IMR-90 (cell line): ENCODE measurements around the gene LFNG. TPM values are rescaled to one million over a fixed set of nuclear protein-coding genes. Genes with fewer than 3 reads are reported as not detected.

Experiments used
- ATAC-seq: fragments of 200-7000 bp; cut with Tn5 transposase; 2 replicates; pipeline ENCODE4 v1.9.1; 2020; ENCODE audit warnings: low read depth, mild to moderate bottlenecking, moderate library complexity
- BruUV-seq: library from RNA; stranded (reverse); fragments of 400-500 nt; replicated peaks from 2 replicates; lab custom pipeline; 2021; lab: Mats Ljungman, UMichigan
- CTCF ChIA-PET: fragments of 300-600 bp; formaldehyde crosslinking; extraction: SDS; loops from one replicate; lab custom pipeline; 2021; ENCODE audit warnings: antibody characterized with exemption; lab: Yijun Ruan, JAX
- POLR2A ChIA-PET: fragments of 300-600 bp; sonication (Branson Sonifier 250); formaldehyde crosslinking; loops from one replicate; lab custom pipeline; 2022; ENCODE audit warnings: antibody characterized with exemption; ENCODE audit not compliant: unreplicated experiment; lab: Charles Lee
- DNase-seq: peaks from one replicate; pipeline ENCODE4 v3.0.0; 2013
- H2AFZ ChIP-seq: replicated peaks from 2 replicates; pipeline ENCODE3; 2013; ENCODE audit warnings: low read length, mild to moderate bottlenecking; ENCODE audit not compliant: poor library complexity
- H2AK5ac ChIP-seq: 2 replicates; pipeline ENCODE4 v1.6.1; 2013; ENCODE audit warnings: low read depth, low read length, inconsistent platforms
- H2AK9ac ChIP-seq: replicated peaks from 2 replicates; pipeline ENCODE3; 2013; ENCODE audit warnings: mild to moderate bottlenecking, low read depth, low read length, moderate library complexity; ENCODE audit not compliant: poor library complexity
- H2BK120ac ChIP-seq: 2 replicates; pipeline ENCODE4 v1.6.1; 2013; ENCODE audit warnings: low read depth, low read length, inconsistent platforms
- H2BK15ac ChIP-seq: 3 replicates; pipeline ENCODE4 v1.6.1; 2013; ENCODE audit warnings: low read depth, low read length, inconsistent platforms
- H2BK20ac ChIP-seq: 2 replicates; pipeline ENCODE4 v1.6.1; 2013; ENCODE audit warnings: low read depth, mild to moderate bottlenecking, inconsistent platforms, low read length, moderate library complexity
- H2BK5ac ChIP-seq: 2 replicates; pipeline ENCODE4 v1.6.1; 2013; ENCODE audit warnings: mild to moderate bottlenecking, low read depth, low read length, inconsistent platforms; ENCODE audit not compliant: poor library complexity, severe bottlenecking
- H3K14ac ChIP-seq: replicated peaks from 2 replicates; pipeline ENCODE4 v1.6.1; 2013; ENCODE audit warnings: low read depth, low read length, inconsistent platforms
- H3K18ac ChIP-seq: 2 replicates; pipeline ENCODE4 v1.6.1; 2013; ENCODE audit warnings: low read depth, low read length, control low read depth
- H3K23ac ChIP-seq: 2 replicates; pipeline ENCODE4 v1.6.1; 2013; ENCODE audit warnings: low read depth, low read length, inconsistent platforms
- H3K27ac ChIP-seq: 2 replicates; pipeline ENCODE4 v1.5.1; 2013; ENCODE audit warnings: mild to moderate bottlenecking, control low read depth, low read length; ENCODE audit not compliant: insufficient read depth
- H3K27me3 ChIP-seq: 2 replicates; pipeline ENCODE4 v1.6.1; 2013; ENCODE audit warnings: low read length; ENCODE audit not compliant: control insufficient read depth, insufficient read depth
- H3K36me3 ChIP-seq: 2 replicates; pipeline ENCODE4 v1.6.1; 2013; ENCODE audit warnings: low read length, mixed read lengths; ENCODE audit not compliant: control insufficient read depth, insufficient read depth
- H3K4ac ChIP-seq: 2 replicates; pipeline ENCODE4 v1.6.1; 2013; ENCODE audit warnings: low read depth, low read length, inconsistent platforms
- H3K4me1 ChIP-seq: 2 replicates; pipeline ENCODE4 v1.6.1; 2013; ENCODE audit warnings: low read length, mixed read lengths; ENCODE audit not compliant: control insufficient read depth, insufficient read depth
- H3K4me2 ChIP-seq: 2 replicates; pipeline ENCODE4 v1.6.1; 2013; ENCODE audit warnings: low read depth, mild to moderate bottlenecking, control low read depth, low read length, moderate library complexity
- H3K4me3 ChIP-seq: 2 replicates; pipeline ENCODE4 v1.5.1; 2013; ENCODE audit warnings: low read depth, mild to moderate bottlenecking, control low read depth, low read length, moderate library complexity; ENCODE audit not compliant: insufficient read depth
- H3K56ac ChIP-seq: 2 replicates; pipeline ENCODE4 v1.6.1; 2013; ENCODE audit warnings: low read length, inconsistent platforms; ENCODE audit not compliant: insufficient read depth; ENCODE audit errors: extremely low read depth
- H3K79me1 ChIP-seq, 2 experiments: 2 replicates each; pipeline ENCODE4 v1.6.1; 2013; ENCODE audit warnings: low read length in 2 of 2, inconsistent platforms in 1 of 2, low read depth in 1 of 2
- H3K9ac ChIP-seq: 2 replicates; pipeline ENCODE4 v1.6.1; 2013; ENCODE audit warnings: low read depth, low read length, control low read depth
- H3K9me1 ChIP-seq: 2 replicates; pipeline ENCODE4 v1.6.1; 2013; ENCODE audit warnings: low read length, inconsistent platforms; ENCODE audit not compliant: insufficient read depth
- H3K9me3 ChIP-seq: 2 replicates; pipeline ENCODE4 v1.6.1; 2013; ENCODE audit warnings: low read length; ENCODE audit not compliant: control insufficient read depth, insufficient read depth
- H4K20me1 ChIP-seq: 2 replicates; pipeline ENCODE4 v1.6.1; 2013; ENCODE audit warnings: low read length, inconsistent platforms; ENCODE audit not compliant: insufficient read depth
- H4K5ac ChIP-seq: 2 replicates; pipeline ENCODE4 v1.6.1; 2013; ENCODE audit warnings: mild to moderate bottlenecking, low read depth, low read length, control low read depth
- H4K8ac ChIP-seq, 2 experiments: 2 replicates each; pipeline ENCODE4 v1.6.1; 2013; ENCODE audit warnings: low read depth in 2 of 2, low read length in 2 of 2, control low read depth in 1 of 2, inconsistent platforms in 1 of 2
- H4K91ac ChIP-seq: 2 replicates; pipeline ENCODE4 v1.6.1; 2013; ENCODE audit warnings: low read depth, low read length, inconsistent platforms; ENCODE audit not compliant: insufficient read depth
- MAZ ChIP-seq: IDR thresholded peaks from 2 replicates; pipeline ENCODE4 v1.6.1; 2012; ENCODE audit warnings: low read depth, mild to moderate bottlenecking, low read length, improper control_type of control experiment, moderate library complexity, borderline replicate concordance
- MXI1 ChIP-seq: IDR thresholded peaks from 2 replicates; pipeline ENCODE4 v1.6.1; 2012; ENCODE audit warnings: low read depth, mild to moderate bottlenecking, low read length, moderate library complexity, borderline replicate concordance
- NFE2L2 ChIP-seq: fragments of 150-350 bp; IDR thresholded peaks from 2 replicates; pipeline ENCODE4 v1.6.1; 2016; ENCODE audit warnings: low read depth, mild to moderate bottlenecking, low read length
- WGBS, 2 experiments: methylation state at CpG; one replicate each; pipeline versions ENCODE4 v1.1.5 to v1.1.7; 2013; ENCODE audit warnings: missing lambda C conversion rate in 2 of 2; ENCODE audit not compliant: insufficient read length in 1 of 2; ENCODE audit errors: extremely low coverage in 2 of 2; 5-methylcytosine and 5-hydroxymethylcytosine counted together
- dilution Hi-C: fragments of 300-500 bp; cut with HindIII; formaldehyde crosslinking; loops from one replicate; pipeline ENCODE4 v1.14.3; 2018; ENCODE audit warnings: low sequenced_read_pairs; ENCODE audit not compliant: unreplicated experiment
- in situ Hi-C: fragments of 300-500 bp; cut with MboI; formaldehyde crosslinking; loops from 3 replicates; pipeline ENCODE4 v1.14.3; 2019; ENCODE audit warnings: low sequenced_read_pairs, inconsistent platforms, mixed read lengths
- intact Hi-C: fragments of 100-400 bp; cut with micrococcal nuclease; formaldehyde crosslinking; loops from 2 replicates; pipeline ENCODE4 v1.10.0; 2022
- polyA plus RNA-seq, 3 experiments: library from polyadenylated mRNA; depleted of rRNA; stranded (reverse); fragments of >200 nt; gene quantifications; 2 replicates each; pipeline ENCODE4 v1.2.3, GENCODE V29; 2012; ENCODE audit warnings: low replicate concordance in 1 of 3
- total RNA-seq: library from RNA; depleted of rRNA; stranded (reverse); fragments of >200 nt; gene quantifications from 2 replicates; pipeline ENCODE4 v1.2.3, GENCODE V29; 2012

Gene LFNG
- total and polyA plus RNA-seq, 2 of the 4 experiments (the other 2 are of a cell fraction), result 1.8 to 5.1 TPM

- Histone ChIP-seq H4K8ac (no peak overlapping the region), H3K27ac (no peak overlapping the region), H2AFZ (no peak overlapping the region), H2BK20ac (no peak overlapping the region), H3K14ac (no peak overlapping the region), H3K36me3 (peaks cover 49% of the 10 kb centered on the region), H4K91ac (no peak overlapping the region), H3K4me2 (no peak overlapping the region), H3K9me3 (no peaks in the 10 kb centered on the region), H3K9me1 (no peaks in the 10 kb centered on the region), H2AK9ac (no peak overlapping the region), H3K4me1 (no peaks in the 10 kb centered on the region), H3K4me3 (no peak overlapping the region), H2BK15ac (no peak overlapping the region), H2AK5ac (no peak overlapping the region), H2BK120ac (no peak overlapping the region), H3K27me3 (no peaks in the 10 kb centered on the region), H4K20me1 (no peaks in the 10 kb centered on the region), H2BK5ac (no peak overlapping the region), H3K18ac (no peak overlapping the region), H3K9ac (no peak overlapping the region), H3K56ac (no peak overlapping the region), H3K23ac (no peak overlapping the region), H3K4ac (no peak overlapping the region), H3K79me1 (no peaks in the 10 kb centered on the region), H4K5ac (no peak overlapping the region)
- DNase-seq (no peak), ATAC-seq (no peak)
- dilution Hi-C loops (no loop called here), intact Hi-C loops (no loop called here), in situ Hi-C loops (no loop called here)
- POLR2A ChIA-PET, result no interaction called here
- no TSS peak for BruUV-seq
- no peak for TF ChIP-seq MXI1
- TF ChIP-seq NFE2L2, result no peak
- TF ChIP-seq MAZ, result no peak
- CTCF ChIA-PET, result no interaction called here
- 90% methylated on average over 3 of the region's 7 CpGs; no CpG with 5 or more reads in 1 of the 2 experiments for WGBS, 2 experiments
These were observed 20.6 kb downstream of the LFNG start for GRCh38 chr7:2540133-2540532.
